ENCODE data around the gene NKG7. TPM values are rescaled to one million over a fixed set of nuclear protein-coding genes. Genes with fewer than 3 reads are reported as not detected.

NKG7 gene
- total and polyA plus RNA-seq, 2 of the 13 experiments (the other 11 are each of a cell fraction or from before 2014, with no cell fraction given), result 0.40 TPM; not detected in 1

DNA sequence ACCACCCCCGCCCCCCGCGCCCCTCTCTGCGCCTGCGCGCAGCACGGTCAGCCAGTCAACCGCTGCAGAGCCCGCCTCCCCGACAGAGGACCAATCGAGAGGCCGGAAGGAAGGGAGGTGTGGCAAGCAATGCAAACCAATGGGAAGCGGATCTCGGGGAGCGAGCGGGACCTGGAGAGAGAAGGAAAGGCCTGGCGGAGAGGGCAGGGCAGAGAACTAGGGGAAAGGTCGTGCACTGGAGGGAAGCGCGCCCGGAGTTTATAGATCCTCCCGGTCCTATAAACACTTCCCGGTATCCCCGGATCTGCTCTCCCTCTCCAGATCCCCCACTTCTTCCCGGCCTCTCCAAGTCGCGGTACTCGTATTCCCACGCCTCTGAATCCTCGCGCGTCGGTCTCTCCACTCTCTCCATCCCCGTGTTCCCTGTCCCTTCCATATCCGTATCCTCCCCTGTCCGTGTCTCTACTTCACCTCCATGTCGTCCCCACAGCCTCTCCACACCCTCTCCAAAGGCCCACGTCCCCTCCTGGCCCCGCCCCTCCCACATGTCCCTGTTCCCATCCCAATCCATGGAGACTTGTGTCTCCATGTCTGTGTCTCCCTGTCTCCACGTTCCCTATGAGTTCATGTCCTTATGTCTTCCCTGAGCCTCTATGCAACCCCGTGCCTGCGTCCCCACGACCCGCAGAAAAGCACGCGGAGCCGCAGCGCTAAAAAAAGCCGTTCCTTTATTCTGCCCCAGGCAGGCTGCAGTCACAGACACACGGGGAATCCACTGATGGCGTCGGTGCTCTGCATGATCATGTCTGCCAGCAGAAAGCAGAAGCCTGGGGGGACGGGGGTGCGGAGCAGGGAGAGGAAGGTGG lies 5.8 kb downstream of the NKG7 start (continued):
- TF ChIP-seq, protein P1, sequence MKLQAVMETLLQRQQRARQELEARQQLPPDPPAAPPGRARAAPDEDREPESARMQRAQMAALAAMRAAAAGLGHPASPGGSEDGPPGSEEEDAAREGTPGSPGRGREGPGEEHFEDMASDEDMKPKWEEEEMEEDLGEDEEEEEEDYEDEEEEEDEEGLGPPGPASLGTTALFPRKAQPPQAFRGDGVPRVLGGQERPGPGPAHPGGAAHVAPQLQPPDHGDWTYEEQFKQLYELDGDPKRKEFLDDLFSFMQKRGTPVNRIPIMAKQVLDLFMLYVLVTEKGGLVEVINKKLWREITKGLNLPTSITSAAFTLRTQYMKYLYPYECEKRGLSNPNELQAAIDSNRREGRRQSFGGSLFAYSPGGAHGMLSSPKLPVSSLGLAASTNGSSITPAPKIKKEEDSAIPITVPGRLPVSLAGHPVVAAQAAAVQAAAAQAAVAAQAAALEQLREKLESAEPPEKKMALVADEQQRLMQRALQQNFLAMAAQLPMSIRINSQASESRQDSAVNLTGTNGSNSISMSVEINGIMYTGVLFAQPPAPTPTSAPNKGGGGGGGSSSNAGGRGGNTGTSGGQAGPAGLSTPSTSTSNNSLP (IDR thresholded peaks at IDR 0.05; ENCODE audit: low read depth, low read length), result 0 out of 2 replicates have a peak, but pooled peaks have one; percentile 15
- TF ChIP-seq SRSF4 (IDR thresholded peaks at IDR 0.05; ENCODE audit: low read depth, low read length, poor library complexity, severe bottlenecking) (no peak), MIER2 (CRISPR knock-in tag; IDR thresholded peaks at IDR 0.05) (peak; percentile 27; the same call in 1 of the 2 replicates), ZKSCAN8 (CRISPR knock-in tag; IDR thresholded peaks at IDR 0.05; ENCODE audit: borderline replicate concordance) (no peak), FLYWCH1 (CRISPR knock-in tag; IDR thresholded peaks at IDR 0.05) (no peak), CHD4 (IDR thresholded peaks at IDR 0.05; ENCODE audit: borderline replicate concordance, low read length) (no peak), TSC22D2 (CRISPR knock-in tag; IDR thresholded peaks at IDR 0.05; ENCODE audit: borderline replicate concordance) (no peak), ELF1 (CRISPR knock-in tag; IDR thresholded peaks at IDR 0.05) (peak; percentile 43; the same call in 1 of the 2 replicates), SUZ12 (IDR thresholded peaks at IDR 0.05; ENCODE audit: low read depth, low read length) (no peak), ASH2L (IDR thresholded peaks at IDR 0.05; ENCODE audit: insufficient read length, low read depth, low read length) (no peak), TAF1 (CRISPR knock-in tag; IDR thresholded peaks at IDR 0.05) (peak; percentile 82), POLR2AphosphoS5 (IDR thresholded peaks at IDR 0.05; ENCODE audit: low read depth, low read length) (peak; percentile 72; the same call in 1 of the 2 replicates), TARDBP (CRISPR knock-in tag; IDR thresholded peaks at IDR 0.05) (no peak)
- TF ChIP-seq, protein P2, sequence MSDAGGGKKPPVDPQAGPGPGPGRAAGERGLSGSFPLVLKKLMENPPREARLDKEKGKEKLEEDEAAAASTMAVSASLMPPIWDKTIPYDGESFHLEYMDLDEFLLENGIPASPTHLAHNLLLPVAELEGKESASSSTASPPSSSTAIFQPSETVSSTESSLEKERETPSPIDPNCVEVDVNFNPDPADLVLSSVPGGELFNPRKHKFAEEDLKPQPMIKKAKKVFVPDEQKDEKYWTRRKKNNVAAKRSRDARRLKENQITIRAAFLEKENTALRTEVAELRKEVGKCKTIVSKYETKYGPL (CRISPR knock-in tag; IDR thresholded peaks at IDR 0.05), result no peak
- TF ChIP-seq, protein P3, sequence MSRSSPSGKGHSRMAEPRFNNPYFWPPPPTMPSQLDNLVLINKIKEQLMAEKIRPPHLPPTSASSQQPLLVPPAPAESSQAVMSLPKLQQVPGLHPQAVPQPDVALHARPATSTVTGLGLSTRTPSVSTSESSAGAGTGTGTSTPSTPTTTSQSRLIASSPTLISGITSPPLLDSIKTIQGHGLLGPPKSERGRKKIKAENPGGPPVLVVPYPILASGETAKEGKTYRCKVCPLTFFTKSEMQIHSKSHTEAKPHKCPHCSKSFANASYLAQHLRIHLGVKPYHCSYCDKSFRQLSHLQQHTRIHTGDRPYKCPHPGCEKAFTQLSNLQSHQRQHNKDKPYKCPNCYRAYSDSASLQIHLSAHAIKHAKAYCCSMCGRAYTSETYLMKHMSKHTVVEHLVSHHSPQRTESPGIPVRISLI (CRISPR knock-in tag; IDR thresholded peaks at IDR 0.05; ENCODE audit: borderline replicate concordance), result no peak
- TF ChIP-seq, protein P4, sequence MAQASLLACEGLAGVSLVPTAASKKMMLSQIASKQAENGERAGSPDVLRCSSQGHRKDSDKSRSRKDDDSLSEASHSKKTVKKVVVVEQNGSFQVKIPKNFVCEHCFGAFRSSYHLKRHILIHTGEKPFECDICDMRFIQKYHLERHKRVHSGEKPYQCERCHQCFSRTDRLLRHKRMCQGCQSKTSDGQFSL (CRISPR knock-in tag; IDR thresholded peaks at IDR 0.05), result no peak
- TF ChIP-seq, protein P5, sequence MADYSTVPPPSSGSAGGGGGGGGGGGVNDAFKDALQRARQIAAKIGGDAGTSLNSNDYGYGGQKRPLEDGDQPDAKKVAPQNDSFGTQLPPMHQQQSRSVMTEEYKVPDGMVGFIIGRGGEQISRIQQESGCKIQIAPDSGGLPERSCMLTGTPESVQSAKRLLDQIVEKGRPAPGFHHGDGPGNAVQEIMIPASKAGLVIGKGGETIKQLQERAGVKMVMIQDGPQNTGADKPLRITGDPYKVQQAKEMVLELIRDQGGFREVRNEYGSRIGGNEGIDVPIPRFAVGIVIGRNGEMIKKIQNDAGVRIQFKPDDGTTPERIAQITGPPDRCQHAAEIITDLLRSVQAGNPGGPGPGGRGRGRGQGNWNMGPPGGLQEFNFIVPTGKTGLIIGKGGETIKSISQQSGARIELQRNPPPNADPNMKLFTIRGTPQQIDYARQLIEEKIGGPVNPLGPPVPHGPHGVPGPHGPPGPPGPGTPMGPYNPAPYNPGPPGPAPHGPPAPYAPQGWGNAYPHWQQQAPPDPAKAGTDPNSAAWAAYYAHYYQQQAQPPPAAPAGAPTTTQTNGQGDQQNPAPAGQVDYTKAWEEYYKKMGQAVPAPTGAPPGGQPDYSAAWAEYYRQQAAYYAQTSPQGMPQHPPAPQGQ (CRISPR knock-in tag; IDR thresholded peaks at IDR 0.05; ENCODE audit: borderline replicate concordance), result no peak
- TF ChIP-seq, protein P6, sequence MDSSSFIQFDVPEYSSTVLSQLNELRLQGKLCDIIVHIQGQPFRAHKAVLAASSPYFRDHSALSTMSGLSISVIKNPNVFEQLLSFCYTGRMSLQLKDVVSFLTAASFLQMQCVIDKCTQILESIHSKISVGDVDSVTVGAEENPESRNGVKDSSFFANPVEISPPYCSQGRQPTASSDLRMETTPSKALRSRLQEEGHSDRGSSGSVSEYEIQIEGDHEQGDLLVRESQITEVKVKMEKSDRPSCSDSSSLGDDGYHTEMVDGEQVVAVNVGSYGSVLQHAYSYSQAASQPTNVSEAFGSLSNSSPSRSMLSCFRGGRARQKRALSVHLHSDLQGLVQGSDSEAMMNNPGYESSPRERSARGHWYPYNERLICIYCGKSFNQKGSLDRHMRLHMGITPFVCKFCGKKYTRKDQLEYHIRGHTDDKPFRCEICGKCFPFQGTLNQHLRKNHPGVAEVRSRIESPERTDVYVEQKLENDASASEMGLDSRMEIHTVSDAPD (CRISPR knock-in tag; IDR thresholded peaks at IDR 0.05), result 0 out of 2 replicates have a peak, but pooled peaks have one; percentile 54
- TF ChIP-seq, protein P7, sequence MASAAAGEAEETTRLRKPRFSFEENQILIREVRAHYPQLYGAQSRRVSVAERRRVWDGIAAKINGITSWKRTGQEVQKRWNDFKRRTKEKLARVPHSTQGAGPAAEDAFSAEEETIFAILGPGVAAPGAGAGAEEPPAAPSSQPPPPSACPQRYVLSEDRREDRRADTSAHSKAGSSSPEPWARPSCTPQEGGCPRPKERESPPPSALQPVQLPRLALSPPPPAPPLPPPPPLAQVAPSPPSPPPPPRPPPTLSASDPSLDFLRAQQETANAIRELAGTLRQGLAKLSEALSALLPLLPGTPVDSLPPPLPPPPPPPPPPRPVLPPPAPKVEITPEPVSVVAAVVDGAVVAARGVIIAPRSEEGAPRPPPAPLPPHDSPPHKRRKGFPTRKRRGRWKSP (CRISPR knock-in tag; IDR thresholded peaks at IDR 0.05), result peak; percentile 34; the same call in 1 of the 2 replicates

All from HepG2 (cell line).